Upper lobe of left lung (tissue), 6 donors: ENCODE data around the gene PQBP1. TPM values are rescaled to one million over a fixed set of nuclear protein-coding genes. Genes with fewer than 3 reads are reported as not detected.
A peak's percentile ranks its signal among the peaks of the same experiment; 100 is the strongest.

Experiments
- ATAC-seq, 2 donors: fragments of 200-7000 bp; cut with Tn5 transposase; one replicate each; pipeline ENCODE4 v1.9.1; 2022; ENCODE audit warnings: mild to moderate bottlenecking in 2 of 2, moderate library complexity in 2 of 2; ENCODE audit not compliant: low FRiP score in 2 of 2
- DNase-seq, 2 donors: peaks; one replicate each; pipeline ENCODE4 v3.0.0-alpha.2; 2019 to 2020
- H3K27ac ChIP-seq, 4 donors: fragments of 200-600 bp; sonication (generic); one replicate each; pipeline ENCODE4 v1.5.1; 2016 to 2019
- H3K27me3 ChIP-seq, 4 donors: fragments of 200-600 bp; sonication (generic); one replicate each; pipeline ENCODE4 v1.5.1; 2017 to 2019
- H3K36me3 ChIP-seq, 4 donors: fragments of 200-600 bp; sonication (generic); one replicate each; pipeline ENCODE4 v1.5.1; 2016 to 2019
- H3K4me1 ChIP-seq, 4 donors: fragments of 200-600 bp; sonication (generic); one replicate each; pipeline ENCODE4 v1.5.1; 2018 to 2019
- H3K4me3 ChIP-seq, 4 donors: fragments of 200-600 bp; sonication (generic); one replicate each; pipeline ENCODE4 v1.5.1; 2017 to 2019; ENCODE audit warnings: mild to moderate bottlenecking in 2 of 4, moderate library complexity in 1 of 4
- H3K9me3 ChIP-seq, 4 donors: fragments of 200-600 bp; sonication (generic); one replicate each; pipeline ENCODE4 v1.5.1; 2018 to 2019
- EP300 ChIP-seq, 4 donors: sonication (generic); formaldehyde crosslinking; IDR thresholded peaks; one replicate each; pipeline ENCODE4 v1.5.1; 2017; ENCODE audit warnings: antibody characterized with exemption in 4 of 4, control low read depth in 2 of 4
- POLR2A ChIP-seq, 4 donors: fragments of 450-650 bp; IDR thresholded peaks; one replicate each; pipeline ENCODE4 v1.5.1; 2016 to 2017; ENCODE audit warnings: antibody characterized with exemption in 4 of 4, mild to moderate bottlenecking in 2 of 4
- POLR2AphosphoS5 ChIP-seq, 2 donors: sonication (generic); formaldehyde crosslinking; IDR thresholded peaks; one replicate each; pipeline ENCODE4 v1.5.1; 2017; ENCODE audit warnings: antibody characterized with exemption in 2 of 2
- WGBS, 2 donors: methylation state at CpG; one replicate each; pipeline ENCODE4 v1.1.5; 2017 to 2018; 5-methylcytosine and 5-hydroxymethylcytosine counted together
- total RNA-seq, 6 donors: library from RNA; depleted of rRNA in 4 of 6; stranded (reverse); fragments of >200 nt in 4 of 6; gene quantifications; one replicate each; pipeline versions ENCODE4 v1.1.0 to v1.2.1, GENCODE V29; 2016 to 2021
- TF ChIP-seq, protein P1 (sequence below), 6 experiments: fragments of 450-650 bp in 4 of 6; fragments of 200-600 bp in 2 of 6; sonication (generic) in 2 of 6; IDR thresholded peaks; one replicate each; pipeline ENCODE4 v1.5.1; 2016 to 2019; ENCODE audit warnings: antibody characterized with exemption in 6 of 6
- donor health status: DM: no; HTN: no; CAD: no; lungs with moderate emphysema.
- donor health status: DM: no; HTN: yes; CAD: no; lungs with severe emphysema.

Gene PQBP1
- total RNA-seq, 6 donors from 2014 or later, result 49.1 to 76.9 (median 65.2) TPM

DNA sequence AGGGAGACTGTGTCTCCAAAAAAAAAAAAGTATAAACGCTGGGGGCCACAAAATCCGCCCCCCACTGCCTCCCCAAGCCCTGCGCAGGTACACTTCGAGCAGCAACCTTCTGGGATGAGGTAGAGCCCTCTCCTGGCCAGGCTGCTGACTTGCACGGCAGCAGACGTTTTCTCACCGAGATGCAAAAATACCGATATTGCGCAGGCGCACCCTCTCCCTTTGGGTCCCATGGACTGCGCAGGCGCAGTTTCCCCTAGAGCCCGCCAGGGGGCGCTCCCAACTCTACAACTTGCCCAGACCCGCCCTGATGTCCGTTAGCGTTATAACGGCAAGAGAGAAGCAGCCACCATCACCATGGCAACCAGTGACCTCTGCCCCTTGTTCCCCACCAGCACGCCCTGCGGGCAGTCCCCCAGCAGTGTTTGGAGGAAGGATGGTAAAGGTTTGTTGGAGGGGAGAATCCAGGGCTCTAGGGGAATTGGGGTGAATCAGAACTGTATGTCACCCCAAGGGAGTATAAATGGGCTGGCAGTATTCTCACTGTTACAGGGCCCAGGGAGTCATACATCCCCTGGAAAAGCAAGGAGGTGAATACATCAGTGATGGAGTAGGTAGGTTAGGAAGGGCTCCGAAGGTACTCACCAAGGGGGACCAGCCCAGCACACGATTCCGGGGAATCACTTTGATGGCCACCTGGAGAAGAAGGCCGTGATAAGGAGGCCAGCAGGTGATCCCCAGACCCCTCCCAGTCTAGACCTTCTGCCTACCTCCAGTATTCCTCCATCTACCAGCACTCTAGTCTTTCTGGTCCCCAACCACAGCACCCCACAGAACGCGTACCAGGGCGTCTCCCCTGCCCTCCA is 19.6 kb downstream of the PQBP1 start:
- DNase-seq (peak; percentile 92 to 93), ATAC-seq (peak; percentile 84 to 90)
- H3K4me1 ChIP-seq, result peaks cover 3 to 27% (median 4%) of the 10 kb centered on the region in 4 donors
- peak in 1 of 4 donors; percentile 16 for TF ChIP-seq POLR2A (IDR thresholded peaks at IDR 0.05)
- TF ChIP-seq POLR2AphosphoS5 (IDR thresholded peaks at IDR 0.05), result peak; percentile 33 to 43
- TF ChIP-seq EP300 (IDR thresholded peaks at IDR 0.05), result no peak
- TF ChIP-seq, protein P1, sequence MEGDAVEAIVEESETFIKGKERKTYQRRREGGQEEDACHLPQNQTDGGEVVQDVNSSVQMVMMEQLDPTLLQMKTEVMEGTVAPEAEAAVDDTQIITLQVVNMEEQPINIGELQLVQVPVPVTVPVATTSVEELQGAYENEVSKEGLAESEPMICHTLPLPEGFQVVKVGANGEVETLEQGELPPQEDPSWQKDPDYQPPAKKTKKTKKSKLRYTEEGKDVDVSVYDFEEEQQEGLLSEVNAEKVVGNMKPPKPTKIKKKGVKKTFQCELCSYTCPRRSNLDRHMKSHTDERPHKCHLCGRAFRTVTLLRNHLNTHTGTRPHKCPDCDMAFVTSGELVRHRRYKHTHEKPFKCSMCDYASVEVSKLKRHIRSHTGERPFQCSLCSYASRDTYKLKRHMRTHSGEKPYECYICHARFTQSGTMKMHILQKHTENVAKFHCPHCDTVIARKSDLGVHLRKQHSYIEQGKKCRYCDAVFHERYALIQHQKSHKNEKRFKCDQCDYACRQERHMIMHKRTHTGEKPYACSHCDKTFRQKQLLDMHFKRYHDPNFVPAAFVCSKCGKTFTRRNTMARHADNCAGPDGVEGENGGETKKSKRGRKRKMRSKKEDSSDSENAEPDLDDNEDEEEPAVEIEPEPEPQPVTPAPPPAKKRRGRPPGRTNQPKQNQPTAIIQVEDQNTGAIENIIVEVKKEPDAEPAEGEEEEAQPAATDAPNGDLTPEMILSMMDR (IDR thresholded peaks at IDR 0.05), result peak; percentile 92 to 98 (median 97)
- peaks cover 0 to 6% (median 0%) of the 10 kb centered on the region in 4 donors for H3K27me3 ChIP-seq
- H3K27ac ChIP-seq, result peak overlapping the region; percentile 80 to 88 (median 85)
- peaks cover 0 to 24% (median 5%) of the 10 kb centered on the region in 4 donors for H3K36me3 ChIP-seq
- H3K4me3 ChIP-seq, result peak overlapping the region; percentile 33 to 75 (median 60)
- H3K9me3 ChIP-seq, result no peaks in the 10 kb centered on the region
- WGBS, 2 donors, result 34 to 46% methylated on average over 6 to 27 of the region's 27 CpGs

DNA sequence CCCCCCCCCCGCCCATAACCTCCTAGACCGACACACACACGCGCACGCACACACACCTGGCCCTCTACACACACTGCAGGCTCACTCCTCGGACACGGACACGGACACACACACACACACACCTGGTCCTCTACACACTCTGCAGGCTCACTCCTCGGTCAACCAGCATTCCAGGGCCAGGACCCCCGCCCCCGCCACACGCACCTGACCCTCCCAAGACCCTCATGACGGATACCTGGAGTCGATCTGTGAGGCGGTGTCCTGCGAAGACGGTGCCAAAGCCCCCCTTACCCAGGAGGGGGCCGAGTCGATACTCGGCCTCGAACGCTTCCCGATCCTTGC is 20.5 kb downstream of the PQBP1 start:
- Histone ChIP-seq H3K36me3 (peaks cover 0 to 33% (median 12%) of the 10 kb centered on the region in 4 donors), H3K4me3 (peak overlapping the region; percentile 49 to 75 (median 64)), H3K9me3 (no peaks in the 10 kb centered on the region), H3K4me1 (peaks cover 3 to 24% (median 4%) of the 10 kb centered on the region in 4 donors), H3K27ac (peak overlapping the region; percentile 80 to 88 (median 85)), H3K27me3 (peaks cover 0 to 6% (median 0%) of the 10 kb centered on the region in 4 donors)
- ATAC-seq (no peak), DNase-seq (no peak)
- no peak for TF ChIP-seq POLR2A (IDR thresholded peaks at IDR 0.05)
- TF ChIP-seq POLR2AphosphoS5 (IDR thresholded peaks at IDR 0.05), result no peak
- TF ChIP-seq, protein P1 (IDR thresholded peaks at IDR 0.05), result no peak
- no peak for TF ChIP-seq EP300 (IDR thresholded peaks at IDR 0.05)
- 49 to 50% methylated on average over 1 to 10 of the region's 23 CpGs for WGBS, 2 donors

DNA sequence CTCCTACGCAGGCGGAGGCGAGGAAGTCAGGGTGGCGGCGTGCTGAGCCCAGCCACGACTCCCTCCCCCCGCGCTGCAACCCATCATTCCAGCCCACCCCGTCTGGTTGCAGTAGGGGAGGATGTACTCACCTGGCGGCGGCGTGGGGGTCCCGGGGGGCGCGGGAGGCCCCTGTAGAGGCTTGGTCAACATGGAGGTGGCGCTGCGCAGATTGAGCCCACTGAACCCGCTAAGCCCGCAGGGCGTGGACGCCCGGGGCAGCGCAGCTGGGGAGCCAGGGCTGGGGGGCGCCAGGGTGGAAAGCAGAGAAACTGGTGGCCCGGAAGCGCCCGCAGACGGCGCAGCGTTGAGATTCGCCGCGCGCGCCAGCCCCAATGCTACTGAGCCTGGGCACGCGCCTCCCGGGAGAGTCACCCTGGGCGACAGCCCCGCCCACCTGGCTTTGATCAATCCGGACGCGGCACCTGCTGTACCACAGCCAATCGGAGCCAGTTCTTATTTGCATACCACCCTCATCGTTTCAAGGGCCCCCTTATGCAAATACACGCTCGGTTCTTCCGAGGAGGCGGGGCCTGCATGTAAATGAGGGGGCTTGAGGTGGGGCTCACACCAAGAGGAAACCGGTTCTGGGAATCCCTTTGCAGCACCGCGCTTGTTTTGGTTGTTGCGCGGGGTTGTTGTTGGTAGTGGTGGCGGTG is 21.1 kb downstream of the PQBP1 start, which contains the start of gene PIM2:
TSS of gene PIM2 (minus strand) at position 382 of the 698 bp plus-strand sequence. CDS start at position 192, 190 bp downstream.
- Histone ChIP-seq H3K27ac (peak within 1 kb of the TSS; percentile 80 to 88 (median 85)), H3K4me1 (peaks cover 3 to 24% (median 4%) of the 10 kb centered on the region in 4 donors), H3K27me3 (peaks cover 0 to 6% (median 0%) of the 10 kb centered on the region in 4 donors), H3K36me3 (peaks cover 0 to 35% (median 17%) of the 10 kb centered on the region in 4 donors), H3K4me3 (peak within 1 kb of the TSS; percentile 49 to 75 (median 64)), H3K9me3 (no peaks in the 10 kb centered on the region)
- WGBS, 2 donors, result 43% methylated on average over 52 of the region's 55 CpGs; no CpG with 5 or more reads in 1 of the 2 donors
- DNase-seq (peak; percentile 93 to 95), ATAC-seq (peak; percentile 89 to 91)
- TF ChIP-seq POLR2A (IDR thresholded peaks at IDR 0.05) (peak in 3 of 4 donors; percentile 85 to 98 (median 97)), POLR2AphosphoS5 (IDR thresholded peaks at IDR 0.05) (peak; percentile 80 to 88), EP300 (IDR thresholded peaks at IDR 0.05) (peak in 1 of 4 donors; percentile 24)
- TF ChIP-seq, protein P1 (IDR thresholded peaks at IDR 0.05), result peak in 2 of 6 experiments; percentile 11 to 15

DNA sequence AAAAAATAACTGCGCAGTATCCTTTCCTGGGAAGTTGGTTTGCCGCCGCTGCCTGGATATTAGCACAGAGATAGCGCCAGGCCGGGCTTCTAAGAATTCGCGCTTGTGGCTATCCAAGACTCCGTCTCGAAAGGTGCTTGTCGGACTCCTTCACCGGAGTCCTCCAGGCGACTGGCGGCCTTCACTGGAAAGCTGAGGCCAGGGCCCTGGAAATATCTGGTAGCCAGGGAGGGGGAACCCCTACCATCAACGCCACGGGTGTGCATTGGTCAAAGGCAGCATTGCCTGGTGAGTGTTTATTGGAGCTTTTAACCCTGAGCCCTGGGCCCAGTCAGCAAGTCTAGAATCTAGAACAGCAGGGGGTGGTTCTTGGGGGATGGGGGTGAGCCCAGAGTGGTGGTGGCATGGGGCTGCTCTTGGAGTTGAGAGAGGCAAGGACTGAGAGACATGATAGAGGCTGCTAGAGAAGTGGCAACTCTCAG is 21.7 kb downstream of the PQBP1 start:
- 0 to 56% methylated on average over 2 to 15 of the region's 15 CpGs for WGBS, 2 donors
- Histone ChIP-seq H3K36me3 (peaks cover 0 to 35% (median 16%) of the 10 kb centered on the region in 4 donors), H3K27ac (peak overlapping the region; percentile 80 to 88 (median 85)), H3K4me1 (peaks cover 3 to 24% (median 4%) of the 10 kb centered on the region in 4 donors), H3K4me3 (peak overlapping the region in 3 of 4 donors; percentile 49 to 75 (median 71)), H3K27me3 (peaks cover 0 to 6% (median 0%) of the 10 kb centered on the region in 4 donors), H3K9me3 (no peaks in the 10 kb centered on the region)
- peak in 1 of 2 donors; percentile 54 for DNase-seq
- TF ChIP-seq POLR2A (IDR thresholded peaks at IDR 0.05) (no peak), EP300 (IDR thresholded peaks at IDR 0.05) (no peak), POLR2AphosphoS5 (IDR thresholded peaks at IDR 0.05) (no peak)
- peak; percentile 4 to 5 for ATAC-seq
